K562 (cell line): ENCODE results near the gene SUPT3H. TPM values are rescaled to one million over a fixed set of nuclear protein-coding genes. Genes with fewer than 3 reads are reported as not detected.
A peak's percentile ranks its signal among the peaks of the same experiment; 100 is the strongest.

Experiments used
- ATAC-seq: fragments of 200-7000 bp; cut with Tn5 transposase; 3 replicates; pipeline ENCODE4 v1.9.1; 2020; ENCODE audit warnings: moderate library complexity
- BruUV-seq: library from RNA; stranded (reverse); fragments of 400-500 nt; replicated peaks from 2 replicates; lab custom pipeline; 2021; lab: Mats Ljungman, UMichigan
- CTCF ChIA-PET: fragments of 300-600 bp; formaldehyde crosslinking; extraction: SDS; loops from one replicate; lab custom pipeline; 2021; ENCODE audit warnings: low intra/inter-chr PET ratio; lab: Yijun Ruan, JAX
- POLR2A ChIA-PET: fragments of 300-600, 350-650 bp; sonication (Branson Sonifier 250); formaldehyde crosslinking; extraction: SDS; loops from one replicate; lab custom pipeline; 2021; ENCODE audit warnings: antibody characterized with exemption, inconsistent platforms; lab: Yijun Ruan, JAX
- DNase-seq, 4 experiments: peaks; one replicate each; pipeline versions ENCODE4 v3.0.0 to v3.0.0-alpha.2; 2011 to 2018; ENCODE audit warnings: low spot score in 3 of 4, mixed read lengths in 3 of 4; ENCODE audit errors: extremely low read depth in 1 of 4
- FAIRE-seq: peaks from 2 replicates; lab custom pipeline; 2011; peaks lifted over from hg19 to GRCh38; lab: Jason Lieb, UNC
- H2AFZ ChIP-seq: 2 replicates; pipeline ENCODE4 v1.6.0; 2011; ENCODE audit warnings: low read depth, low read length, control low read depth, inconsistent platforms
- H3K27ac ChIP-seq: fragments of 200-600 bp; 3 replicates; pipeline ENCODE4 v1.8.0; 2011; ENCODE audit warnings: low read depth, mild to moderate bottlenecking, control low read depth, inconsistent platforms, low read length, moderate library complexity, mixed read lengths; ENCODE audit errors: extremely low read depth
- H3K27me3 ChIP-seq, 2 experiments: fragments of 300-600 bp in 1 of 2; 2 replicates in 1 of 2; 3 replicates in 1 of 2; pipeline versions ENCODE4 v1.6.0 to v1.8.0; 2011; ENCODE audit warnings: inconsistent platforms in 2 of 2, low read length in 2 of 2, mild to moderate bottlenecking in 1 of 2, mixed read lengths in 1 of 2, moderate library complexity in 1 of 2; ENCODE audit not compliant: control insufficient read depth in 2 of 2, insufficient read depth in 2 of 2
- H3K36me3 ChIP-seq: fragments of 300-600 bp; 3 replicates; pipeline ENCODE4 v1.8.0; 2011; ENCODE audit warnings: mild to moderate bottlenecking, low read length, inconsistent platforms; ENCODE audit not compliant: control insufficient read depth, insufficient read depth
- H3K4me1 ChIP-seq, 2 experiments: fragments of 200-600 bp in 1 of 2; replicated peaks in 1 of 2; 2 replicates in 1 of 2; 3 replicates in 1 of 2; pipeline versions ENCODE4 v1.5.1 to v1.8.0; 2011; ENCODE audit warnings: inconsistent platforms in 2 of 2, low read length in 2 of 2, mild to moderate bottlenecking in 1 of 2, mixed read lengths in 1 of 2, moderate library complexity in 1 of 2; ENCODE audit not compliant: control insufficient read depth in 2 of 2, insufficient read depth in 2 of 2
- H3K4me2 ChIP-seq: 2 replicates; pipeline ENCODE4 v1.6.1; 2011; ENCODE audit warnings: low read length, control low read depth, inconsistent platforms, mixed read lengths; ENCODE audit not compliant: insufficient read depth
- H3K4me3 ChIP-seq: fragments of 200-600 bp; sonication (generic), shearing (Covaris generic); 2 replicates; pipeline ENCODE4 v1.5.1; 2016; ENCODE audit warnings: control low read depth, inconsistent platforms
- H3K79me2 ChIP-seq: fragments of 200-600 bp; 3 replicates; pipeline ENCODE4 v1.8.0; 2011; ENCODE audit warnings: low read length, inconsistent platforms; ENCODE audit not compliant: control insufficient read depth, insufficient read depth
- H3K9ac ChIP-seq, 2 experiments: 2 replicates each; pipeline versions ENCODE4 v1.6.0 to v1.6.1; 2011; ENCODE audit warnings: low read depth in 2 of 2, low read length in 2 of 2, control low read depth in 1 of 2, inconsistent platforms in 1 of 2, mild to moderate bottlenecking in 1 of 2, mixed read lengths in 1 of 2; ENCODE audit not compliant: insufficient read depth in 1 of 2
- H3K9me1 ChIP-seq: one replicate; pipeline ENCODE4 v1.6.0; 2011; ENCODE audit warnings: inconsistent platforms, mild to moderate bottlenecking, low read length, moderate library complexity; ENCODE audit not compliant: control insufficient read depth, insufficient read depth
- H3K9me3 ChIP-seq: replicated peaks from 2 replicates; pipeline ENCODE4 v1.5.1; 2011; ENCODE audit warnings: low read depth, low read length, inconsistent platforms; ENCODE audit not compliant: control insufficient read depth, insufficient read depth
- H4K20me1 ChIP-seq: replicated peaks from 2 replicates; pipeline ENCODE4 v1.6.1; 2011; ENCODE audit warnings: low read length, inconsistent platforms, mixed read lengths; ENCODE audit not compliant: control insufficient read depth, insufficient read depth
- HBP1 ChIP-seq: fragments of 450-650 bp; formaldehyde crosslinking; IDR thresholded peaks from 2 replicates; pipeline ENCODE4 v1.4.0; 2022; ENCODE audit warnings: missing genetic modification characterization
- RBM25 ChIP-seq: fragments of 200-400 bp; formaldehyde crosslinking; IDR thresholded peaks from 2 replicates; pipeline ENCODE4 v1.6.1; 2018; ENCODE audit warnings: low read length, low read depth, moderate library complexity; ENCODE audit not compliant: severe bottlenecking
- SPI1 ChIP-seq: IDR thresholded peaks from 2 replicates; pipeline ENCODE4 v1.6.1; 2011; ENCODE audit warnings: low read depth, low read length, control low read depth, borderline replicate concordance
- THAP12 ChIP-seq: fragments of 250-450 bp; sonication (Bioruptor Pico); IDR thresholded peaks from 2 replicates; pipeline ENCODE4 v1.9.0; 2021; ENCODE audit warnings: mild to moderate bottlenecking, inconsistent platforms
- ZBED1 ChIP-seq: IDR thresholded peaks from 2 replicates; pipeline ENCODE4 v1.6.1; 2014
- ZNF41 ChIP-seq: fragments of 250-450 bp; sonication (Bioruptor Pico); conservative IDR thresholded peaks from 2 replicates; pipeline ENCODE4 v1.4.0; 2020; ENCODE audit warnings: mild to moderate bottlenecking
- WGBS: fragments of 100-300 bp; shearing (Covaris generic); methylation state at CpG from one replicate; pipeline ENCODE4 v1.1.6; 2016; ENCODE audit warnings: low coverage, mixed read lengths; ENCODE audit not compliant: insufficient coverage; ENCODE audit errors: missing lambda C conversion rate; 5-methylcytosine and 5-hydroxymethylcytosine counted together
- in situ Hi-C: fragments of 300-500 bp; cut with MboI; formaldehyde crosslinking; loops from 4 replicates; pipeline ENCODE4 v1.15.0; 2018; ENCODE audit warnings: inconsistent platforms, mixed read lengths
- intact Hi-C: fragments of 100-400 bp; cut with micrococcal nuclease; formaldehyde crosslinking; loops from 2 replicates; pipeline ENCODE4 v1.14.2; 2022
- polyA plus RNA-seq, 8 experiments: library from polyadenylated mRNA; depleted of rRNA in 4 of 8; stranded (reverse) in 5 of 8; unstranded in 3 of 8; fragments of >200 nt; fragmentation: Nextera tagmentation in 2 of 8; fragmentation: Illumina TruSeq in 1 of 8; extraction: Ambion mirVana in 2 of 8; extraction: Trizol in 1 of 8; gene quantifications; 2 replicates each; pipeline versions ENCODE4 v1.2.1 to v1.2.3, GENCODE V29; 2011 to 2014; ENCODE audit warnings: inconsistent platforms in 1 of 8, missing spikeins in 1 of 8
- total RNA-seq, 7 experiments: library from RNA; depleted of rRNA in 6 of 7; stranded (reverse); fragments of >200 nt in 6 of 7; fragmentation: Illumina TruSeq in 2 of 7; extraction: Trizol in 2 of 7; gene quantifications; 2 replicates each; pipeline versions ENCODE4 v1.2.1 to v1.2.3, GENCODE V29; 2011 to 2021; ENCODE audit warnings: low replicate concordance in 1 of 7
- TF ChIP-seq, protein P1 (sequence below): fragments of 250-450 bp; sonication (Bioruptor Pico); IDR thresholded peaks from 2 replicates; pipeline ENCODE4 v1.8.0; 2021; ENCODE audit warnings: moderate library complexity, mild to moderate bottlenecking, inconsistent platforms

SUPT3H gene
- total and polyA plus RNA-seq, 9 of the 15 experiments (the other 6 are each of a cell fraction or from before 2014, with no cell fraction given): 7.2 to 16.3 (median 11.9) TPM

DNA sequence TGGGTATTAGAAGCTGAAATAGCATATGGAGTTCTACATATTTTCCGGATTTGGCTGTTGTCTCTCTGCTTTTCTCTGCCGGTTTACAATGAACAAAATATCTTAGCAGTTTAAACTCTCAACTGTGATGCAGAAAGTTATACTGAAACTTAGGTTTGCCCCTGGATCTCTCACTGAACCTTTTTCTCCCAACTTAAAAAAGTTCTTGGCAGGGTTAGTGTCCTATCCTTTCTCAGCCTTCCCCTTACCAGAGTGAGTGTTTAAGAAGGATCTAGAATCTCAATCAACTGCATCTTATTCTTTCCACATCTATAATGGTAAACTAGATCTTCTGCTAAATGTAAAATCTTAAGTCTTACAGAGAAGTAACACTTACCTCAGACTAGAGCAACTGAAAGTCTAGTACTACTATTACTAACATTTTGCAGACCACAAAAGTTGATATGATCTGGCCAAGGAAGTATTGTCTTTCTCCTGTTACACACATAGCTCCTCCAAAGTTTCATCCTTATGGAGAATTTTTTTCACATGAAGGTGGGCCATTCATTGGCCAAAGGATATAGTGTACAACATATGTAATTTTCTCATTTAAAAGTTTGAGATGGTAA is 441.9 kb downstream of the SUPT3H start (continued):
- TF ChIP-seq, protein P1, sequence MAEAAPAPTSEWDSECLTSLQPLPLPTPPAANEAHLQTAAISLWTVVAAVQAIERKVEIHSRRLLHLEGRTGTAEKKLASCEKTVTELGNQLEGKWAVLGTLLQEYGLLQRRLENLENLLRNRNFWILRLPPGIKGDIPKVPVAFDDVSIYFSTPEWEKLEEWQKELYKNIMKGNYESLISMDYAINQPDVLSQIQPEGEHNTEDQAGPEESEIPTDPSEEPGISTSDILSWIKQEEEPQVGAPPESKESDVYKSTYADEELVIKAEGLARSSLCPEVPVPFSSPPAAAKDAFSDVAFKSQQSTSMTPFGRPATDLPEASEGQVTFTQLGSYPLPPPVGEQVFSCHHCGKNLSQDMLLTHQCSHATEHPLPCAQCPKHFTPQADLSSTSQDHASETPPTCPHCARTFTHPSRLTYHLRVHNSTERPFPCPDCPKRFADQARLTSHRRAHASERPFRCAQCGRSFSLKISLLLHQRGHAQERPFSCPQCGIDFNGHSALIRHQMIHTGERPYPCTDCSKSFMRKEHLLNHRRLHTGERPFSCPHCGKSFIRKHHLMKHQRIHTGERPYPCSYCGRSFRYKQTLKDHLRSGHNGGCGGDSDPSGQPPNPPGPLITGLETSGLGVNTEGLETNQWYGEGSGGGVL (CRISPR knock-in tag): no peak
- no peak for TF ChIP-seq ZNF41
- TF ChIP-seq SPI1: no peak
- TF ChIP-seq THAP12: no peak
- TF ChIP-seq ZBED1: no peak

DNA sequence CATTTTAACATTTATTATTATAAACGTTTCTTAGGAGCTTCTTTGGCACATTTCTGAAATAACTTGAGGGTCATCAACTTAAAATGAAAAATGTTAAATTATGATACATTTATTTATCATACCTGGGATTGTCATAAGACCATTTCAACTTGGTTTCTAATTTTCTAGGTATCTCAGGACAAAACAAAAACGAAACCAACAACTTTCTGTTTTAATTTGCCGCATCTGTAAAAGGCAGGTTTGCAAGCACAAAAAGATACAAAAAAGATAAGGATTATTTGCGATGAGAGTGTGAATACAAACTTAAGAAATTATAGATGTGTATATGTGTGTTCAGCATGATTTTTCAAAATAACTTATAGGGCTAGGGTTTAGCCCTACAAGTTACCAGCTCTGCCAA is 444.6 kb downstream of the SUPT3H start:
- no peak overlapping the region for H3K4me3 ChIP-seq
- in situ Hi-C loops: no loop called here

More for the DNA sequence above, 444.6 kb downstream of the SUPT3H start:
- intact Hi-C loops: no loop called here
- Histone ChIP-seq H3K79me2 (no peaks in the 10 kb centered on the region), H3K4me2 (no peak overlapping the region), H3K27me3 (no peaks in the 10 kb centered on the region), H3K9ac (no peak overlapping the region), H3K36me3 (no peaks in the 10 kb centered on the region), H4K20me1 (no peaks in the 10 kb centered on the region), H3K9me3 (0 out of 2 replicates have a peak, but pooled peaks cover 2% of the 10 kb centered on the region), H3K9me1 (no peaks in the 10 kb centered on the region), H3K4me1 (no peaks in the 10 kb centered on the region), H3K27ac (no peak overlapping the region), H2AFZ (no peak overlapping the region)
- no peak for TF ChIP-seq HBP1
- peak; percentile 50 for TF ChIP-seq RBM25
- FAIRE-seq (no peak), DNase-seq (no peak), ATAC-seq (no peak)
- ChIA-PET POLR2A (interaction anchor here (0.7 kb wide), 1 partner anchor 11 kb away, joined by 3 read pairs; no protein-coding TSS in a partner anchor), CTCF (no interaction called here)
- 37% methylated on average over 4 of the region's 4 CpGs for WGBS
- BruUV-seq: no TSS peak
